Left renal cortex interstitium (tissue), 4 donors: Measurements from ENCODE around the gene FLT1. TPM values are rescaled to one million over a fixed set of nuclear protein-coding genes. Genes with fewer than 3 reads are reported as not detected.

ENCODE experiments used
- DNase-seq, 4 donors: peaks; one replicate each; pipeline ENCODE4 v3.0.0-alpha.2; 2013; ENCODE audit warnings: low read depth in 4 of 4, low spot score in 2 of 4, missing footprints in 1 of 4
- polyA plus RNA-seq, 4 donors: library from polyadenylated mRNA; unstranded; fragments of 120-200 nt; gene quantifications; one replicate each; pipeline ENCODE4 v1.2.1, GENCODE V29; 2013; ENCODE audit not compliant: insufficient read length in 4 of 4

FLT1 gene, protein sequence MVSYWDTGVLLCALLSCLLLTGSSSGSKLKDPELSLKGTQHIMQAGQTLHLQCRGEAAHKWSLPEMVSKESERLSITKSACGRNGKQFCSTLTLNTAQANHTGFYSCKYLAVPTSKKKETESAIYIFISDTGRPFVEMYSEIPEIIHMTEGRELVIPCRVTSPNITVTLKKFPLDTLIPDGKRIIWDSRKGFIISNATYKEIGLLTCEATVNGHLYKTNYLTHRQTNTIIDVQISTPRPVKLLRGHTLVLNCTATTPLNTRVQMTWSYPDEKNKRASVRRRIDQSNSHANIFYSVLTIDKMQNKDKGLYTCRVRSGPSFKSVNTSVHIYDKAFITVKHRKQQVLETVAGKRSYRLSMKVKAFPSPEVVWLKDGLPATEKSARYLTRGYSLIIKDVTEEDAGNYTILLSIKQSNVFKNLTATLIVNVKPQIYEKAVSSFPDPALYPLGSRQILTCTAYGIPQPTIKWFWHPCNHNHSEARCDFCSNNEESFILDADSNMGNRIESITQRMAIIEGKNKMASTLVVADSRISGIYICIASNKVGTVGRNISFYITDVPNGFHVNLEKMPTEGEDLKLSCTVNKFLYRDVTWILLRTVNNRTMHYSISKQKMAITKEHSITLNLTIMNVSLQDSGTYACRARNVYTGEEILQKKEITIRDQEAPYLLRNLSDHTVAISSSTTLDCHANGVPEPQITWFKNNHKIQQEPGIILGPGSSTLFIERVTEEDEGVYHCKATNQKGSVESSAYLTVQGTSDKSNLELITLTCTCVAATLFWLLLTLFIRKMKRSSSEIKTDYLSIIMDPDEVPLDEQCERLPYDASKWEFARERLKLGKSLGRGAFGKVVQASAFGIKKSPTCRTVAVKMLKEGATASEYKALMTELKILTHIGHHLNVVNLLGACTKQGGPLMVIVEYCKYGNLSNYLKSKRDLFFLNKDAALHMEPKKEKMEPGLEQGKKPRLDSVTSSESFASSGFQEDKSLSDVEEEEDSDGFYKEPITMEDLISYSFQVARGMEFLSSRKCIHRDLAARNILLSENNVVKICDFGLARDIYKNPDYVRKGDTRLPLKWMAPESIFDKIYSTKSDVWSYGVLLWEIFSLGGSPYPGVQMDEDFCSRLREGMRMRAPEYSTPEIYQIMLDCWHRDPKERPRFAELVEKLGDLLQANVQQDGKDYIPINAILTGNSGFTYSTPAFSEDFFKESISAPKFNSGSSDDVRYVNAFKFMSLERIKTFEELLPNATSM (N-terminal part only)
- 10 to 100 TPM; 30.4 to 51.8 (median 41.1) TPM for polyA plus RNA-seq

DNA sequence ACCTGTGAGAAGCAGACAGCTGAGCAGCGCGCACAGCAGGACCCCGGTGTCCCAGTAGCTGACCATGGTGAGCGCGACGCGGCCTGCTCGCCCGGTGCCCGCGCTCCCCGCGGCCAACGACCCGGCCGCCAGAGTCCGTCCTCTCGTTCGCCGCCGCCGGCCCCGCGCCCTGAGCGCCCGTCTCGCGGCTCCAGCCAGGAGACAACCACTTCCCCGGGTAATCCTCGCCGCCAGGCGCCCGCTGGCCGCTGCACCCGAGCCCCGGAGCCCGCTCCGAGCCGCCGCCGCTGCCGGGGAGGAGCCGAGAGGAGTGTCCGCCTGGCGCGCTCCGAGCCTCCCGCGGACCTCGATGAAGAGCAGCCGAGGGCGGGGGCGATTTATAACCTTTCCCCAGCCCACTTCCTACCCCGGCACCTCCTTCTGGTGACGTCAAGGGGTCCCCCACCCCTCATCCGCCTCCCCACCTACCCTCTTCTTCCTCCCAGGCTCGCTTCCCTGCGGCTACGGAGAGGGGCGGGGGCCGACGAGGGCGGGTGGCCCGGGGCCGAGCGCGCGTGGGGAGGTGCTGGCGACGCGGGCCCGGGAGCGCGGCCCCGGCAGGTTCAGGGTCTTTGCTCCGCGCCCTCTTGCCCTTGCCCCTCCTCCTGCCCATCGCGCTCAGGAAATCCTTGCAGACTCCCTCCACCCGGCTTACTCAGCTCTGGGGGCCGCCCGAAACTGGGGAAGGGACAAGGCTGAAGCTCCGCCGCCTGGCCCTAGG lies at the start of gene FLT1:
TSS of gene FLT1 (minus strand) at position 351 of the 760 bp plus-strand sequence. CDS start at position 66, 285 bp downstream.
- no peak for DNase-seq

- no peak for DNase-seq
These were observed 49.1 kb upstream of the FLT1 start for GRCh38 chr13:28544026-28544425.

GRCh38 chr13:28542804-28543203 lies 47.9 kb upstream of the FLT1 start:
- DNase-seq = no peak

- DNase-seq = no peak
These were observed 47.0 kb upstream of the FLT1 start for GRCh38 chr13:28541966-28542365.

- DNase-seq = no peak
These were observed 45.7 kb upstream of the FLT1 start for GRCh38 chr13:28540612-28541011.

DNA sequence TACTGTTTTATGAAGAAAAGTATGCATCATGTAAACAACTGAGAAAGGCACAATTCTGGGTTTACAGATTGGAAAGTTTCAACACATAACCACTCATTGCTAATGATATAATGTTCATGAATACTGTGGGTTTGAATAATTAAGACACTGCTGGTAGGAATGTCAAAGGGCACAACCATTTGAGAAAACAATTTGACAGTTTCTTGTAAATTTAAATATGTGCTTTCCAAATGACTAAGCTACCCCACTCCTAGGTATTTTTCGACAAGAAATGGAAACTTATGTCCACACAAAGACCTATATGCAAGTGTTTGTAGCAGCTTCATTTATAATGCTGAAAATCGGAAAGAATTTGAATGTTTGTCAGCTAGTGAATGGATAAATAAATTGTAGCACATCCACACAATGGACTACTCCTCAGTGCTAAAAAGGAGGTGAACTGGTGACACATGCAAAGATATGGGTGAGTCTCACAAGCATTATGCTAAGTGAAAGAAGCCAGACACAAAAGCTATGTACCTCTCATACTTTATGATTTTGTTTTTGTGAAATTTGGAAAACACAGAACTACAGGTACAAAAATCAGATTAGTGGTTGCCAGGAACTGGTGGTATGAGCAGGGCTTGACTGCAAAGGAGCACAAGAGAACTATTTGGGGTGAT lies 44.8 kb upstream of the FLT1 start:
- no peak for DNase-seq

DNA sequence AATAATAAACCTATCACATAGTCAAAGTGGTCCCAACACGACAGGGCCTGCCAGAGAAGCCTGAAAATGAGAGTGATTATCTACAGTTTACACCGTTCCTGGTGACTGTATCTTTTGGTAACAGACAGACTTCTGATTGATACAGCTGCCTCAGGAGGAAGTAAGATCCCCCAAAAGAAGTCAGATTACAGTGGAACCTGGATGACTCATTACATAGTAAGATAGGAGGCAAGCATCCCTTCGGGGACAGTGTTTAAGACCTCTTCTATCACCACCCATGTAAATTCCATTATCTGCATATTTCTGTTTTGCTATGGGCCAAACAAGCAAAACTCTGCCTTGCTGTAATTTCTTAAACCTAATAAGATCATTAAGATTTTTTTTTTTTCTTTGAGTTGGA lies 44.0 kb upstream of the FLT1 start:
- no peak for DNase-seq

DNA sequence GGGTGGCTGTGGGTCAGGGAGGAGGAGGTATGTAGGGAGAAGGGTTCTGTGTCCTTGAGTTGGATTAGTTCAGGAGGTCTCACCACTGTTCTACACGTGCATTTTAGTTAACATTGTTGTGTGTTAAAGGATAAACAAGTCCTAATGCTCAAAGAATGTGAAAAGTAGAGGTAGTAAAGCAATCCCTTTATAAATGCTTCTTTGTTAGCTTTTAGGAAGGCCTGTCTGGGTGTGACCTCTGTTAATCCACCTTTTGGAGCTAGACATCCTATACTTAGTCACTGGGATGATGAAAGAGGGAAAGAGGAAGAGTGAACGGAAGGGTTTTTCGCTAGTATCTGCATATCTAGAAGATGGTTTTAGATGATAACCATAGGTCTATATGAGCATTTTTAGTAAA lies 42.2 kb upstream of the FLT1 start:
- DNase-seq = no peak

DNA sequence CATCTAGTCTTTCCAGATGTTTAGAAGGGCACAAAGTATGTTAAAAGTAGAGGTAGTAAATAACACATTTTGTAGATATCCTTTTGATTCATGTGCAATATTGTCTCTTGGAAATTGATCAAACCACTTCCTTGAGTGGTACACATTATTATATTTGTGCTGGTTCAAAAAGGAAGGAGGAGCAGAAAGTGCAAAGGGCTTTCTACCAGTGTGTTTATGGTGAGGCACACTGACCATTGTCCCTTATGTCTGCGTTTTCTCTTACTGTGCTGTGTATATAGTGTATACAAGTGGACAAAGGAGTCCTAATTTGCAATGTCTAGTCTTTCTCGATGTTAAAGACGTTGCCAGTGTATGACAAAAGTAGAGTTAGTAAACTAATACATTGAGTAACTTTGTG lies 41.4 kb upstream of the FLT1 start:
- no peak for DNase-seq

GRCh38 chr13:28535734-28536133 lies 40.8 kb upstream of the FLT1 start:
- DNase-seq = no peak

DNA sequence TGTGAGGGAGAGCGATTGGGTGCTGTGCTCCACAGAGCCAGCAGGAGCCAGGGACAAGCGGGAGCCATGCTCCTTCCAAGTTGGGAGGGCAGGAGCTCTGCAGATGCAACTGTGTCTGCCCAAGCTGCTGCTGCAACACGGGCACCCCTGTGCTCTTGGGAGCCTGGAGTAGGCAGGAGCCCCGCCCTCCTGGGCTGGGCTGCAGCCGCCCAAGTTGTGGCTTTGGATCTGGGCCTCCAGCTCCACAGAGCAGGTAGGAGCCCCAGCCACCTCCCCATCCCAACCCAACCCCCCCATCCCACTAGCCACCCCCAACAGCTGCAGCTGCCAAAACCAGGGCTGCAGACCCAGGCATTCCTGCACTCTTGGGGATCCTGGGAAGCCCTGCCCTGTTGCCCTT lies 39.9 kb upstream of the FLT1 start:
- DNase-seq = no peak

DNA sequence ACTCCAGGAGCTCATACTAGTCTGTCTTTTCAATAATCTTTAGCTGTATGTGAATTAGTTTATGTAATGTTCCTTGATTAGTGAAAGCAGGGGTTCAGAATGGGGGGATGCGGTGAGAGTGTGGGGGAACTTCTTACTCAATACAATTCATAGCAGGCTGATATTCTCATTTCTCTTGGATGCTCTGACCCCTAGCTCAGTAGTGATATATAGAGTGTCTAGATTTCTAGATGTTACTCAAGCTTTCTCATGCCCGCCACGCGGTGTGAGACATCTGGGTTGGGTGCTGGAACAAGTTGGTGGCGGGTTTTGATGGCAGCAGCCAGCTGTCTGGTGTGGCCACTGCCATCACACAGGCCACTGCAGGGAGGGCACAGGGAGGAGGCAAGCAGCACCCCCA lies 39.3 kb upstream of the FLT1 start:
- no peak for DNase-seq

DNA sequence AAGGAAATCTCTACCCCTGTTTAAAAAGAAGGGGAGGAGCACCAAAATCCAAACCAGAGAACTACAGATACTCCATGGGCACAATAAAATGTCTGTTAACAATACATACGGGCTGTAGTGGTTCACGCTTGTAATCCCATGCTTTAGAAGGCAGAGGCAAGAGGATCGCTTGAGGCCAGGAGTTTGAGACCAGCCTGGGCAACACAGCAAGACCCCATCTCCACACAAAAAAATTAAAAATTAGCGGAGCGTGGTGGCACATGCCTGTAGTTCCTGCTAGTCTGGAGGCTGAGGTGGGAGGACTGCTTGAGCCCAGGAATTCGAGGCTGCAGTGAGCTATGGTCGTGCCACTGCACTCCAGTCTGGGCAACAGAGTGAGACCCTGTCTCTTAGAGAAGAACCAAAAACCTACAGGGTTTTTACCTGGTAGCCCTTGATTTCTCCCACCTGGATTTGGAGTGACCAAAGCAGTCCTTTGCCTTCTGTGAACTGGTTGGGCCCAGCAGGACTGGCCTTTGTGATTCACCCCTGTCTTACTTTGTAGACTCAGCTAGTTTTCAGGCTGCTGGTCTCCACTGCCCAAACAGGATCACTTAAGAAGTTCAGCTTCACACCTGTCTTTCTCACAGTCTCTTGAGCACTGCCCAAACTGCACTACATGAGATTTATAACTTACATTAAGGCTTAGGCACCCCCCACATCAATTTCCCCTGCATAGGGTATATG lies 38.7 kb upstream of the FLT1 start:
- no peak for DNase-seq

DNA sequence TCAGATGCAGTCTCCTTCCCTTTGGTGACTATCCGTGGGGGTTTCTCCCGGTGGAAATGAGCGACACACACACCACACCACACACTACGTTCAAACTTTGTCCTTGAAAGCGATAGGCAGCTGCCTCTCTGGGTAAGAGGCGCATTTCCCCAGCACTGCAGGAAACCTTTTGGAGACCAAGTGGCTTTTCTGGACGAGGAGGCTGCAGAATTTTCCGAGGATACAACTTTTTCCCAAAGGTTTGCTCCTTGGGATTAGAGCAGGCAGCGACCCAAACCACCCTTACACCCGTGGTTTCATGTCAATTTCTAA lies 38.2 kb upstream of the FLT1 start:
- DNase-seq = peak in 1 of 4 donors; percentile 4

DNA sequence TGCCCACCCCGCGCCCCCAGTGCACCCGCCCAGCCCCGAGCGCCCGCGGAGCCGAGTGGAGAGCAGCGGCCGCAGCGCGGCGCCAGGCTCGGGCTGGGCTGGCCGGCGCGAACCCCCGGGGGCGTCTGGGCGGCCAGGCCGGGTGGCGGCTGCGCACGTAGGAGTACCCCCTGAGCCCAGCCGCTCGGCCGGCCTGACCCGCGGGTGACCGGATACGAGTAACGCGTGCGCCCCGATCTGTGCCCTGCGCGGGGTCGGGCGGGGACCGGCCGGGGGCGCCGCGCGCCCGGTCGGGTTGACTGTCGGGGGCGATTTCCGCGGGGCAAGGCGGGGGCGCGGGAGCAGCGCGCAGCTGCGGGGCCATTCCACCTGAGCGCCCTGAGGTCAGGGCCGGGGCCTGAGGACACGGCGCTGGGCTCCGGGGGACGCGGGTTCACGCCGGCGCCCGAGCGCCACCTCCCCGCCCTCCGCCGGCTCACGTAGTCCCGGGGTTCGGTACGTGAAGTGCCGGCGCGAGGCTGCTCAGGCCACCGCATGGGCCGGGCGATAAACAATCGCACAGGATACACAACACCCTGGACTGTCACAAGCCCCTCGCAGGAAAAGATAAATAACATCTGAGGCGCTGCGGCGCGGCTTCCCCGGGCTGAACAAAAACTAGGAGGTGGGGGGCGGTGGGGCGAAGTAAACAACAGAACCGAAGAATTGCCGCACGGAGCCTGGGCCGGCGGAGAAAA lies 37.6 kb upstream of the FLT1 start:
- peak in 2 of 4 donors; percentile 7 to 36 for DNase-seq

- DNase-seq = peak in 1 of 4 donors; percentile 3
These were observed 37.0 kb upstream of the FLT1 start for GRCh38 chr13:28531845-28532387.

GRCh38 chr13:28531077-28531844 lies 36.3 kb upstream of the FLT1 start:
- peak in 2 of 4 donors; percentile 36 to 47 for DNase-seq
